GM06990 (cell line): Measurements from ENCODE around the gene ALDH4A1.

ENCODE experiments used
- DNase-seq: peaks from one replicate; pipeline ENCODE4 v3.0.0-alpha.2; 2011; ENCODE audit not compliant: insufficient read length; ENCODE audit errors: extremely low read depth
- H3K27me3 ChIP-seq: replicated peaks from 2 replicates; pipeline ENCODE4 v1.6.0; 2011; ENCODE audit warnings: low read length; ENCODE audit not compliant: control insufficient read depth, insufficient read depth
- H3K36me3 ChIP-seq: 2 replicates; pipeline ENCODE4 v1.5.1; 2011; ENCODE audit warnings: low read length; ENCODE audit not compliant: control insufficient read depth, insufficient read depth
- H3K4me3 ChIP-seq: replicated peaks from 2 replicates; pipeline ENCODE4 v1.5.1; 2011; ENCODE audit warnings: low read depth, mild to moderate bottlenecking, control low read depth, low read length
- TF ChIP-seq, protein P1 (sequence below): IDR thresholded peaks from 2 replicates; pipeline ENCODE4 v1.5.1; 2011; ENCODE audit warnings: low read length, control low read depth, mild to moderate bottlenecking, inconsistent platforms; ENCODE audit not compliant: insufficient read depth, poor library complexity, severe bottlenecking

ALDH4A1 gene

GRCh38 chr1:18878538-18879214 lies 23.7 kb downstream of the ALDH4A1 start:
- DNase-seq, result no peak

GRCh38 chr1:18877282-18877681 lies 25.1 kb downstream of the ALDH4A1 start:
- Histone ChIP-seq H3K36me3 (peaks cover 4% of the 10 kb centered on the region), H3K27me3 (no peaks in the 10 kb centered on the region), H3K4me3 (no peak overlapping the region)
- no peak for DNase-seq
- TF ChIP-seq, protein P1, sequence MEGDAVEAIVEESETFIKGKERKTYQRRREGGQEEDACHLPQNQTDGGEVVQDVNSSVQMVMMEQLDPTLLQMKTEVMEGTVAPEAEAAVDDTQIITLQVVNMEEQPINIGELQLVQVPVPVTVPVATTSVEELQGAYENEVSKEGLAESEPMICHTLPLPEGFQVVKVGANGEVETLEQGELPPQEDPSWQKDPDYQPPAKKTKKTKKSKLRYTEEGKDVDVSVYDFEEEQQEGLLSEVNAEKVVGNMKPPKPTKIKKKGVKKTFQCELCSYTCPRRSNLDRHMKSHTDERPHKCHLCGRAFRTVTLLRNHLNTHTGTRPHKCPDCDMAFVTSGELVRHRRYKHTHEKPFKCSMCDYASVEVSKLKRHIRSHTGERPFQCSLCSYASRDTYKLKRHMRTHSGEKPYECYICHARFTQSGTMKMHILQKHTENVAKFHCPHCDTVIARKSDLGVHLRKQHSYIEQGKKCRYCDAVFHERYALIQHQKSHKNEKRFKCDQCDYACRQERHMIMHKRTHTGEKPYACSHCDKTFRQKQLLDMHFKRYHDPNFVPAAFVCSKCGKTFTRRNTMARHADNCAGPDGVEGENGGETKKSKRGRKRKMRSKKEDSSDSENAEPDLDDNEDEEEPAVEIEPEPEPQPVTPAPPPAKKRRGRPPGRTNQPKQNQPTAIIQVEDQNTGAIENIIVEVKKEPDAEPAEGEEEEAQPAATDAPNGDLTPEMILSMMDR, result no peak

More at GRCh38 chr1:18878538-18879214, 23.7 kb downstream of the ALDH4A1 start:
- H3K36me3 ChIP-seq, result peaks cover 12% of the 10 kb centered on the region
- TF ChIP-seq, protein P1, result no peak
- H3K27me3 ChIP-seq, result no peaks in the 10 kb centered on the region
- no peak overlapping the region for H3K4me3 ChIP-seq

DNA sequence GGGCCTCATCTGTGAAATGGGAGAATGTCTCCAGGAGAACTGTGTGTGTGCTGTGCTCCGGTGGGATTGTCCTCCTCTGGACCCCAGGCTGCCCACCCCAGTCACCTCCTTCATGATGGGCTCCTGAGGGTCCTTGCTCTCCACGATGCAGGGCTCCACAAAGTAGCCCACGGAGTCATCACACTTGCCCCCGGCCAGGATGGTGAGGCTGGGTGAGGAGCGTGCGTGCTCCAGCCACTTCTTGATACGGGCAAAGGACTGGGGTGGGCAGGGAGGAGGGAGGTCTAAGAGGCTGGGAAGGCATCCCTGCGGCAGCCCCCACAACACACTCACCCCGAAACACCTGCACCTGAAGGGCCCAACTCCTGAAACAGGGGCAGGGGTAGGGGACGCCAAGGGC lies 26.1 kb downstream of the ALDH4A1 start:
- TF ChIP-seq, protein P1, result no peak
- Histone ChIP-seq H3K27me3 (no peaks in the 10 kb centered on the region), H3K36me3 (peaks cover 4% of the 10 kb centered on the region), H3K4me3 (no peak overlapping the region)
- no peak for DNase-seq

DNA sequence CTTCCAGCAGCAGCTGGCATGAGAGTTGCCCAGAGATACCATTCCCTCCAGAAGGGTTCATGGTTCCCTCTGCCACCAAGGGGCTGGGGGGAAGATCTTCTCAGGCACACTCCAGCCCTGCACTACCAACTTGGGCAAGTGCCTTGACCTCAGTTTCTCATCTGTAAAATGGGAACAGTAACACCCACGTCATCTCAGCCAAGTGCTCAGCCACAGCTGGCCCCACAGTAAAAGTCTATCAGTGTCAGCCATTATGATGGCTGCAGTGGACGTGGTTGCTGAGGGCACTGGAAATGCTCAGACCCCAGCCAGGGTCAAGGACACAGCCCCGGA lies 26.6 kb downstream of the ALDH4A1 start:
- Histone ChIP-seq H3K4me3 (no peak overlapping the region), H3K27me3 (no peaks in the 10 kb centered on the region), H3K36me3 (peaks cover 2% of the 10 kb centered on the region)
- no peak for DNase-seq
- TF ChIP-seq, protein P1, result no peak

GRCh38 chr1:18875107-18875795 lies 27.1 kb downstream of the ALDH4A1 start:
- Histone ChIP-seq H3K27me3 (no peaks in the 10 kb centered on the region), H3K36me3 (peaks cover 2% of the 10 kb centered on the region)
- DNase-seq, result peak; percentile 48

More at GRCh38 chr1:18875107-18875795, 27.1 kb downstream of the ALDH4A1 start:
- TF ChIP-seq, protein P1, result peak; percentile 89
- no peak overlapping the region for H3K4me3 ChIP-seq
